ENCODE results near the gene SLC16A1.

- no peak for TF ChIP-seq POLR2AphosphoS5 (IDR thresholded peaks at IDR 0.05; ENCODE audit: low read depth, low read length)
- no peak for TF ChIP-seq TAF1 (IDR thresholded peaks at IDR 0.05; ENCODE audit: borderline replicate concordance, insufficient read depth, low read length)
- TF ChIP-seq REST (IDR thresholded peaks at IDR 0.05; ENCODE audit: insufficient read depth in 1 of 2, low read depth in 2 of 2, low read length in 2 of 2) = no peak
Measured at GRCh38 chr1:112929979-112930378, 26.0 kb downstream of the SLC16A1 start.

All from PFSK-1 (cell line).